OCI-LY7 (cell line): Measurements from ENCODE around the gene KIRREL3. TPM values are rescaled to one million over a fixed set of nuclear protein-coding genes. Genes with fewer than 3 reads are reported as not detected.

Experiments used
- BruUV-seq: library from RNA; stranded (reverse); fragments of 400-500 nt; replicated peaks from 2 replicates; lab custom pipeline; 2021; lab: Mats Ljungman, UMichigan
- CTCF ChIA-PET: fragments of 300-600 bp; sonication (Branson Sonifier 250); formaldehyde crosslinking; loops from one replicate; lab custom pipeline; 2022; ENCODE audit warnings: antibody characterized with exemption; ENCODE audit not compliant: unreplicated experiment; lab: Charles Lee
- POLR2A ChIA-PET: fragments of 300-600 bp; sonication (Branson Sonifier 250); formaldehyde crosslinking; loops from one replicate; lab custom pipeline; 2022; ENCODE audit warnings: antibody characterized with exemption; lab: Charles Lee
- DNase-seq: peaks from one replicate; pipeline ENCODE4 v3.0.0-alpha.2; 2015; ENCODE audit warnings: low spot score
- H2AFZ ChIP-seq: fragments of 200-600 bp; sonication (generic), shearing (Covaris generic); 2 replicates; pipeline ENCODE4 v1.6.1; 2014; ENCODE audit warnings: mild to moderate bottlenecking, antibody characterized with exemption, low read length, moderate library complexity
- H3K27ac ChIP-seq: fragments of 200-600 bp; sonication (generic); 2 replicates; pipeline ENCODE4 v1.5.1; 2014; ENCODE audit warnings: mixed run types, low read depth, mild to moderate bottlenecking, moderate library complexity, low read length, inconsistent platforms; ENCODE audit not compliant: poor library complexity, severe bottlenecking
- H3K36me3 ChIP-seq: fragments of 200-600 bp; sonication (generic); 2 replicates; pipeline ENCODE4 v1.6.1; 2014; ENCODE audit warnings: mild to moderate bottlenecking, antibody characterized with exemption, low read length, moderate library complexity, mixed read lengths; ENCODE audit not compliant: insufficient read depth
- H3K4me1 ChIP-seq: fragments of 200-600 bp; sonication (generic); 2 replicates; pipeline ENCODE4 v1.5.1; 2014; ENCODE audit warnings: mild to moderate bottlenecking, low read length; ENCODE audit not compliant: insufficient read depth, poor library complexity, severe bottlenecking
- H3K4me2 ChIP-seq: fragments of 200-600 bp; sonication (generic); 2 replicates; pipeline ENCODE4 v1.6.1; 2014; ENCODE audit warnings: mild to moderate bottlenecking, low read length
- H3K4me3 ChIP-seq: fragments of 200-600 bp; sonication (generic); 2 replicates; pipeline ENCODE4 v1.5.1; 2014; ENCODE audit warnings: mild to moderate bottlenecking, low read depth, low read length; ENCODE audit not compliant: poor library complexity, severe bottlenecking
- H3K79me2 ChIP-seq: fragments of 200-600 bp; sonication (generic); 2 replicates; pipeline ENCODE4 v1.6.1; 2016; ENCODE audit warnings: low read depth, mild to moderate bottlenecking, low read length, moderate library complexity, mixed read lengths; ENCODE audit not compliant: insufficient read depth
- H3K9me2 ChIP-seq: fragments of 200-600 bp; sonication (generic); 2 replicates; pipeline ENCODE4 v1.6.1; 2016; ENCODE audit warnings: mild to moderate bottlenecking, low read length, mixed read lengths; ENCODE audit not compliant: insufficient read depth
- H3K9me3 ChIP-seq: fragments of 200-600 bp; sonication (generic); 2 replicates; pipeline ENCODE4 v1.6.1; 2014; ENCODE audit warnings: mild to moderate bottlenecking, mixed run types, low read length, mixed read lengths
- H4K20me1 ChIP-seq: fragments of 200-600 bp; sonication (generic); 2 replicates; pipeline ENCODE4 v1.6.1; 2014; ENCODE audit warnings: mild to moderate bottlenecking, antibody characterized with exemption, low read length, moderate library complexity, mixed read lengths; ENCODE audit not compliant: insufficient read depth
- CTCF ChIP-seq: fragments of 200-600 bp; sonication (generic); conservative IDR thresholded peaks from 2 replicates; pipeline ENCODE4 v1.5.1; 2014; ENCODE audit warnings: mild to moderate bottlenecking, antibody characterized with exemption, low read length, moderate library complexity, mixed read lengths
- EZH2phosphoT487 ChIP-seq: fragments of 200-600 bp; sonication (generic); IDR thresholded peaks from 2 replicates; pipeline ENCODE4 v1.6.1; 2018; ENCODE audit warnings: low read depth, borderline replicate concordance, mild to moderate bottlenecking, mixed run types, antibody characterized with exemption, low read length, moderate library complexity, mixed read lengths
- intact Hi-C: fragments of 100-400 bp; cut with micrococcal nuclease; formaldehyde crosslinking; loops from one replicate; pipeline ENCODE4 v1.10.0; 2022; ENCODE audit not compliant: unreplicated experiment
- total RNA-seq, 2 experiments: library from RNA; depleted of rRNA in 1 of 2; stranded (reverse); fragments of >200 nt in 1 of 2; shearing (Covaris generic) in 1 of 2; gene quantifications; 2 replicates each; pipeline ENCODE4 v1.2.3, GENCODE V29; 2014 to 2022

The KIRREL3 gene
- total RNA-seq, 2 experiments from 2014 or later: not detected

- BruUV-seq: no TSS peak
- intact Hi-C loops: loop anchor here (1.0 kb wide), 2 partner anchors 14 to 23 kb away; no protein-coding TSS in a partner anchor
- H3K9me2 ChIP-seq: no peaks in the 10 kb centered on the region
- H3K4me2 ChIP-seq: peak overlapping the region; percentile 74
- ChIA-PET POLR2A (interaction anchor here (0.6 to 5.4 kb wide), 12 partner anchors 9 to 162 kb away, joined by 3 to 48 read pairs (median 5); partner anchors contain the start of gene DCPS), CTCF (interaction anchor here (0.9 to 4.2 kb wide), 4 partner anchors 14 to 921 kb away, joined by 3 to 32 read pairs (median 6); no protein-coding TSS in a partner anchor)
- no peaks in the 10 kb centered on the region for H3K79me2 ChIP-seq
- H3K36me3 ChIP-seq: no peaks in the 10 kb centered on the region
- TF ChIP-seq EZH2phosphoT487 (no peak), CTCF (no peak)
- H3K4me3 ChIP-seq: peak overlapping the region; percentile 57
- peaks cover 45% of the 10 kb centered on the region for H3K4me1 ChIP-seq
- H2AFZ ChIP-seq: peak overlapping the region; percentile 75; the same call in 1 of the 2 replicates
- peak; percentile 58 for DNase-seq
- no peaks in the 10 kb centered on the region for H4K20me1 ChIP-seq
- H3K9me3 ChIP-seq: no peaks in the 10 kb centered on the region; the same call in 1 of the 2 replicates
- peak overlapping the region; percentile 89 for H3K27ac ChIP-seq
These were observed 534.1 kb downstream of the KIRREL3 start for GRCh38 chr11:126466236-126467045.

GRCh38 chr11:126465573-126466188, 534.9 kb downstream of the KIRREL3 start:
- H3K9me3 ChIP-seq: no peaks in the 10 kb centered on the region; the same call in 1 of the 2 replicates
- peak overlapping the region; percentile 89 for H3K27ac ChIP-seq
- no peak for TF ChIP-seq EZH2phosphoT487
- no peak for TF ChIP-seq CTCF
- peak overlapping the region; percentile 74 for H3K4me2 ChIP-seq
- H3K36me3 ChIP-seq: no peaks in the 10 kb centered on the region
- peak overlapping the region; percentile 57 for H3K4me3 ChIP-seq
- no peaks in the 10 kb centered on the region for H3K79me2 ChIP-seq
- peak; percentile 90 for DNase-seq
- peaks cover 45% of the 10 kb centered on the region for H3K4me1 ChIP-seq
- BruUV-seq: no TSS peak
- H3K9me2 ChIP-seq: no peaks in the 10 kb centered on the region
- ChIA-PET POLR2A (interaction anchor here (0.6 to 5.4 kb wide), 13 partner anchors 10 to 213 kb away, joined by 3 to 48 read pairs (median 4); partner anchors contain the start of gene DCPS), CTCF (interaction anchor here (0.9 to 4.2 kb wide), 3 partner anchors 15 to 922 kb away, joined by 3 to 32 read pairs (median 6); no protein-coding TSS in a partner anchor)
- peak overlapping the region; percentile 75 for H2AFZ ChIP-seq
- H4K20me1 ChIP-seq: no peaks in the 10 kb centered on the region
- intact Hi-C loops: loop anchor here (1.0 kb wide), 2 partner anchors 15 to 22 kb away; no protein-coding TSS in a partner anchor
